ENCODE results near the gene ZNF81. TPM values are rescaled to one million over a fixed set of nuclear protein-coding genes. Genes with fewer than 3 reads are reported as not detected.
"Not testable (repeated sequence)": the region's sequence is repeated elsewhere in the genome, so short reads cannot be mapped to it uniquely, and the experiment has no call there.

ZNF81 gene
- total RNA-seq, 1 experiment from 2014 or later = 4.4 TPM

DNA sequence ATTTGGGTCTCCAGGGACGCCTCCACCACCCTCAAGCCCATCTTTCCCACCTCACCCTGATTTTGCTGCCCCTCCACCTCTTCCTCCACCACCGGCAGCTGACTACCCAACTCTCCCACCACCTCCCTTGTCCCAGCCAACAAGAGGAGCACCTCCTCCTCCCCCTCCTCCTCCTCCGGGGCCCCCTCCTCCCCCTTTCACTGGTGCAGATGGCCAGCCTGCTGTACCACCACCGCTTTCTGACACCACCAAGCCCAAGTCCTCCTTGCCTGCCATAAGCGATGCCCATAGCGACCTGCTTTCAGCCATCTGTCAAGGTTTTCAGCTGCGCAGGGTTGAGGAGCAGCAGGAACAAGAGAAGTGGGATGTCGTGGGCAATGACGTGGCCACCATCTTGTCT lies 32.4 kb upstream of the ZNF81 start:
- no peak for DNase-seq
- H3K9me3 ChIP-seq (ENCODE audit: low read length) = no peaks in the 10 kb centered on the region
- intact Hi-C loops (cut with micrococcal nuclease) = no loop called here
- H3K9ac ChIP-seq (ENCODE audit: low read length) = no peak overlapping the region
- no peak overlapping the region for H3K4me2 ChIP-seq (ENCODE audit: low read length)
- H3K4me1 ChIP-seq (ENCODE audit: insufficient read depth, low read length) = no peaks in the 10 kb centered on the region
- no peak overlapping the region for H3K4me3 ChIP-seq (ENCODE audit: low read length)
- no peaks in the 10 kb centered on the region for H4K20me1 ChIP-seq (ENCODE audit: low read length)
- no peaks in the 10 kb centered on the region for H3K79me2 ChIP-seq (ENCODE audit: low read length)
- H3K9me2 ChIP-seq (replicated peaks; ENCODE audit: low read length) = no peaks in the 10 kb centered on the region
- no peaks in the 10 kb centered on the region for H3K36me3 ChIP-seq (ENCODE audit: low read depth, low read length)
- H3K27ac ChIP-seq (ENCODE audit: low read length) = no peak overlapping the region
- CTCF ChIA-PET = no interaction called here
- peaks cover 8% of the 10 kb centered on the region; the same call in 1 of the 2 replicates for H3K27me3 ChIP-seq (ENCODE audit: low read length)
- POLR2A ChIA-PET (ENCODE audit: unreplicated experiment) = no interaction called here
- no peak for ATAC-seq
- BruUV-seq (replicated peaks) = no TSS peak
- H3F3A ChIP-seq (ENCODE audit: low read length, unreplicated experiment) = no peaks in the 10 kb centered on the region
- TF ChIP-seq EZH2phosphoT487 (IDR thresholded peaks at IDR 0.05; ENCODE audit: borderline replicate concordance, low read length) (no peak), EZH2 (IDR thresholded peaks at IDR 0.05; ENCODE audit: low read length, unreplicated experiment) (no peak)
- TF ChIP-seq, protein P1, sequence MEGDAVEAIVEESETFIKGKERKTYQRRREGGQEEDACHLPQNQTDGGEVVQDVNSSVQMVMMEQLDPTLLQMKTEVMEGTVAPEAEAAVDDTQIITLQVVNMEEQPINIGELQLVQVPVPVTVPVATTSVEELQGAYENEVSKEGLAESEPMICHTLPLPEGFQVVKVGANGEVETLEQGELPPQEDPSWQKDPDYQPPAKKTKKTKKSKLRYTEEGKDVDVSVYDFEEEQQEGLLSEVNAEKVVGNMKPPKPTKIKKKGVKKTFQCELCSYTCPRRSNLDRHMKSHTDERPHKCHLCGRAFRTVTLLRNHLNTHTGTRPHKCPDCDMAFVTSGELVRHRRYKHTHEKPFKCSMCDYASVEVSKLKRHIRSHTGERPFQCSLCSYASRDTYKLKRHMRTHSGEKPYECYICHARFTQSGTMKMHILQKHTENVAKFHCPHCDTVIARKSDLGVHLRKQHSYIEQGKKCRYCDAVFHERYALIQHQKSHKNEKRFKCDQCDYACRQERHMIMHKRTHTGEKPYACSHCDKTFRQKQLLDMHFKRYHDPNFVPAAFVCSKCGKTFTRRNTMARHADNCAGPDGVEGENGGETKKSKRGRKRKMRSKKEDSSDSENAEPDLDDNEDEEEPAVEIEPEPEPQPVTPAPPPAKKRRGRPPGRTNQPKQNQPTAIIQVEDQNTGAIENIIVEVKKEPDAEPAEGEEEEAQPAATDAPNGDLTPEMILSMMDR (conservative IDR thresholded peaks at IDR 0.05; ENCODE audit: low read depth, low read length) = no peak
- no peak overlapping the region for H2AFZ ChIP-seq (ENCODE audit: low read length)

DNA sequence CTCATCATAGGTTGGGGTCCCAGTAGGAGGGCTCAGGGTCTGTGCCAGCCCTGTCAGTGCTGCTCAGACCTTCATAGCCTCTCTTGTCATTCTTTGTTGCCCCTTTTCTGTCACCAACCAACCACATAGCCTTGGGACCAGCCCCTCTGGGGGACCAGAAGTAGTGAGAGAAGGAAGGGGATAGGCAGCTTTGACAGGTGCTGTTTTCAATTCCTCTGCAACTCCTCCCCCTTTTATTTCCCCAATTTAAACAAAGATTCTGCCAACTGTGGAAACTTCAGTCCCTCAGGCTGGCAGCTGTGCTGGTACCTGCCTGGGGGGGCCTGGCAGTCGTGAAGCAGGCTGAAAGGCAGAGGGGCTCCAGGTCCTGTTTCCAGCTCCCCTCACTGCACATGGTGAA lies 30.9 kb upstream of the ZNF81 start:
- CTCF ChIA-PET; H3K4me3 ChIP-seq (ENCODE audit: low read length); H3K27me3 ChIP-seq (ENCODE audit: low read length); H3K4me2 ChIP-seq (ENCODE audit: low read length); H3K9me2 ChIP-seq (replicated peaks; ENCODE audit: low read length); H3K9me3 ChIP-seq (ENCODE audit: low read length); POLR2A ChIA-PET (ENCODE audit: unreplicated experiment); intact Hi-C loops (cut with micrococcal nuclease); H3K27ac ChIP-seq (ENCODE audit: low read length); H3K79me2 ChIP-seq (ENCODE audit: low read length); DNase-seq; H2AFZ ChIP-seq (ENCODE audit: low read length); H3K4me1 ChIP-seq (ENCODE audit: insufficient read depth, low read length); H3K36me3 ChIP-seq (ENCODE audit: low read depth, low read length); H4K20me1 ChIP-seq (ENCODE audit: low read length); H3K9ac ChIP-seq (ENCODE audit: low read length); H3F3A ChIP-seq (ENCODE audit: low read length, unreplicated experiment); ATAC-seq; BruUV-seq (replicated peaks): not testable (repeated sequence)

DNA sequence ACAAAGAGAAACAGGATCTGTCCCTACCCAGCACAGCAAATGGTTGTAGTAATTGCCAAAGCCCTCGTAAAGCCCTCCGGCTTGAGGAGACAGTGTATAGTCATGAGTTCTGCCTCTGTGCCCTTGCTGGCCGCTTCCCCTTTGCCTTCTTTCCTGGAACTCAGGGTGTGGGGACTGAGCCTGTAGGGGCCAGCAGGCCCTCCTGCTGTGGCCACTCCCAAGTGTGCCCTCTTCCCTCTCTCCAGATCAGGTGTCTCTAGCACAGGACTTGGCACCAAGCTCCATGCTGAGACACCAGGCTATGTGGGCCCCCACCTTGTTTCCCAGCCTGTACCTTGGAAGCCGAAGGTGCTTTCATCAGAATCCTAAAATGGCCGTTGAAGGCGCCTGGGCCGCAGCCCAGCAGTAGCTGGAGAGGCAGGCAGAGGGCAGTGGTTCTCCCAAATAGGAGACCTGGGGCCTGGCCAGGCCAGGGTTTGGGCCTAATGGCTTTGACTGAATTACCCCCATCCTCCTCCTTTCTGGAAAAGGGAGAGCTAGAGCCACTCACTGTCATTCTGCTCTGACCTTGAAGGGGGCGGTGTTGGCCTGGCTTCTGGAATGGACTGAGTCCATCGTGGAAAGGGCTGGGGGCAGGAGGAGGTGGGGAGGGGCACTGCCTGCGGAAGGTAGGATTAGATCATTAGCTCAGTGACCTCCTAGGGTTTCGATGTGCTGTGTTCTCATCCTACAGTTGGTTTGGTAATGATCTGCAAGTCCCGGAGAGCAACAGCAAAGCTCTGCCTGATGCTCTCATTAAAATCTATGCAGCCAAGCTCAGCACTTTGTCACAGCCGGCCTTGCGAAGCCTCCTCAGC lies 30.1 kb upstream of the ZNF81 start:
- H3K4me3 ChIP-seq (ENCODE audit: low read length); H3K4me1 ChIP-seq (ENCODE audit: insufficient read depth, low read length); H3K4me2 ChIP-seq (ENCODE audit: low read length); H3K9me2 ChIP-seq (replicated peaks; ENCODE audit: low read length); CTCF ChIA-PET; H3F3A ChIP-seq (ENCODE audit: low read length, unreplicated experiment); H3K79me2 ChIP-seq (ENCODE audit: low read length); H3K36me3 ChIP-seq (ENCODE audit: low read depth, low read length); POLR2A ChIA-PET (ENCODE audit: unreplicated experiment); H3K9me3 ChIP-seq (ENCODE audit: low read length); H3K9ac ChIP-seq (ENCODE audit: low read length); H3K27me3 ChIP-seq (ENCODE audit: low read length); BruUV-seq (replicated peaks); H2AFZ ChIP-seq (ENCODE audit: low read length); DNase-seq; H3K27ac ChIP-seq (ENCODE audit: low read length); ATAC-seq; H4K20me1 ChIP-seq (ENCODE audit: low read length); intact Hi-C loops (cut with micrococcal nuclease): not testable (repeated sequence)

DNA sequence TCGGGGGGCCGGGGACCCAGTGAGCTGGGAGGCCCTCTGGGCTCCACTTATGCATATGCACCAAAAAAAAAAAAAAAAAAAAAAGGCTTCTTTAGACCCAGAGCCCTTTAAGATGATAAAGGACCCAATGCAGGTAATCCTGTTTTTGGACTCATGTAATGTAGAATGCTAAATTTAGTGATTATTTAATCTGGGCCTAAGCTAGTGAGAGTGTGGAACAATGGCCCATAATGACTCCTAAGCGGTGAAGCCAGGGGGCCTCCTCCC lies 29.5 kb upstream of the ZNF81 start:
- H3K9me3 ChIP-seq (ENCODE audit: low read length); H3K9me2 ChIP-seq (replicated peaks; ENCODE audit: low read length); ATAC-seq; H3K27me3 ChIP-seq (ENCODE audit: low read length); POLR2A ChIA-PET (ENCODE audit: unreplicated experiment); H3K36me3 ChIP-seq (ENCODE audit: low read depth, low read length); H3K27ac ChIP-seq (ENCODE audit: low read length); H3F3A ChIP-seq (ENCODE audit: low read length, unreplicated experiment); H3K9ac ChIP-seq (ENCODE audit: low read length); H3K79me2 ChIP-seq (ENCODE audit: low read length); H3K4me3 ChIP-seq (ENCODE audit: low read length); H3K4me2 ChIP-seq (ENCODE audit: low read length); BruUV-seq (replicated peaks); intact Hi-C loops (cut with micrococcal nuclease); H4K20me1 ChIP-seq (ENCODE audit: low read length); DNase-seq; H2AFZ ChIP-seq (ENCODE audit: low read length); H3K4me1 ChIP-seq (ENCODE audit: insufficient read depth, low read length); CTCF ChIA-PET: not testable (repeated sequence)

Data from PC-3 (cell line).